GM23338 (cell line): Measurements from ENCODE around the gene STX8. TPM values are rescaled to one million over a fixed set of nuclear protein-coding genes. Genes with fewer than 3 reads are reported as not detected.

Experiments
- ATAC-seq: fragments of 200-7000 bp; cut with Tn5 transposase; 3 replicates; pipeline ENCODE4 v1.9.1; 2020
- DNase-seq: peaks from one replicate; pipeline ENCODE4 v3.0.0-alpha.2; 2015; ENCODE audit warnings: low spot score
- H2AFZ ChIP-seq: fragments of 200-600 bp; sonication (generic); 2 replicates; pipeline ENCODE4 v1.8.0; 2016; ENCODE audit warnings: antibody characterized with exemption, mild to moderate bottlenecking, moderate library complexity
- H3F3A ChIP-seq: fragments of 200-600 bp; sonication (generic); replicated peaks from 2 replicates; pipeline ENCODE4 v1.8.0; 2017; ENCODE audit warnings: antibody characterized with exemption, mixed run types, low read depth
- H3K27ac ChIP-seq: fragments of 200-600 bp; sonication (generic); 2 replicates; pipeline ENCODE4 v1.6.1; 2016; ENCODE audit warnings: low read depth
- H3K27me3 ChIP-seq: fragments of 200-600 bp; sonication (generic); 2 replicates; pipeline ENCODE4 v1.8.0; 2016; ENCODE audit warnings: mild to moderate bottlenecking, mixed run types, moderate library complexity; ENCODE audit not compliant: insufficient read depth
- H3K36me3 ChIP-seq: fragments of 200-600 bp; sonication (generic); 2 replicates; pipeline ENCODE4 v1.8.0; 2016; ENCODE audit warnings: mild to moderate bottlenecking; ENCODE audit not compliant: insufficient read depth
- H3K4me1 ChIP-seq: fragments of 200-600 bp; sonication (generic); 2 replicates; pipeline ENCODE4 v1.8.0; 2016; ENCODE audit warnings: mild to moderate bottlenecking, moderate library complexity; ENCODE audit not compliant: insufficient read depth
- H3K4me2 ChIP-seq: fragments of 200-600 bp; sonication (generic); 2 replicates; pipeline ENCODE4 v1.7.1; 2017; ENCODE audit warnings: mixed run types
- H3K4me3 ChIP-seq: fragments of 200-600 bp; sonication (generic); 2 replicates; pipeline ENCODE4 v1.6.1; 2016; ENCODE audit warnings: mixed run types
- H3K79me2 ChIP-seq: fragments of 200-600 bp; sonication (generic); replicated peaks from 2 replicates; pipeline ENCODE4 v1.8.0; 2017; ENCODE audit warnings: mild to moderate bottlenecking; ENCODE audit not compliant: insufficient read depth
- H3K9me2 ChIP-seq: fragments of 200-600 bp; sonication (generic); 2 replicates; pipeline ENCODE4 v1.8.0; 2017; ENCODE audit not compliant: insufficient read depth
- H4K20me1 ChIP-seq: fragments of 200-600 bp; sonication (generic); replicated peaks from 2 replicates; pipeline ENCODE4 v1.8.0; 2017; ENCODE audit warnings: mild to moderate bottlenecking; ENCODE audit not compliant: insufficient read depth
- H3K27ac Mint-ChIP-seq: 2 replicates; pipeline ENCODE4 v1.8.0; 2020; ENCODE audit warnings: inconsistent platforms, mild to moderate bottlenecking, moderate library complexity, mixed read lengths
- H3K27me3 Mint-ChIP-seq: 3 replicates; pipeline ENCODE4 v1.8.0; 2022; ENCODE audit warnings: low read depth, mild to moderate bottlenecking, moderate library complexity, mixed read lengths, inconsistent platforms; ENCODE audit not compliant: insufficient read depth, poor library complexity
- H3K36me3 Mint-ChIP-seq: 3 replicates; pipeline ENCODE4 v1.8.0; 2021; ENCODE audit warnings: low read depth, mild to moderate bottlenecking, inconsistent platforms, moderate library complexity, mixed read lengths
- H3K4me1 Mint-ChIP-seq: 3 replicates; pipeline ENCODE4 v1.8.0; 2020; ENCODE audit warnings: mild to moderate bottlenecking, inconsistent platforms, mixed read lengths
- H3K4me3 Mint-ChIP-seq: 3 replicates; pipeline ENCODE4 v1.8.0; 2021; ENCODE audit warnings: moderate library complexity, mild to moderate bottlenecking, inconsistent platforms, mixed read lengths
- H3K9me3 Mint-ChIP-seq: 3 replicates; pipeline ENCODE4 v1.8.0; 2020; ENCODE audit warnings: moderate library complexity, mild to moderate bottlenecking, inconsistent platforms, mixed read lengths
- CREB1 ChIP-seq: fragments of 250-450 bp; sonication (Bioruptor Pico); IDR thresholded peaks from 2 replicates; pipeline ENCODE4 v1.5.0; 2020; ENCODE audit warnings: low read depth, mild to moderate bottlenecking, moderate library complexity
- CTCF ChIP-seq, 2 experiments: fragments of 200-600 bp in 1 of 2; sonication (generic) in 1 of 2; conservative IDR thresholded peaks; 2 replicates each; pipeline versions ENCODE4 v1.5.1 to v1.6.1; 2016 to 2017; ENCODE audit warnings: antibody characterized with exemption in 2 of 2, low read depth in 2 of 2, mild to moderate bottlenecking in 2 of 2, moderate library complexity in 1 of 2
- NANOG ChIP-seq: IDR thresholded peaks from 2 replicates; pipeline ENCODE4 v1.6.1; 2016; ENCODE audit warnings: antibody characterized with exemption, borderline replicate concordance
- REST ChIP-seq: IDR thresholded peaks from one replicate; pipeline ENCODE4 v1.6.1; 2018; ENCODE audit warnings: antibody characterized with exemption; ENCODE audit not compliant: unreplicated experiment
- ZNF331 ChIP-seq: fragments of 250-450 bp; sonication (Bioruptor Pico); IDR thresholded peaks from 2 replicates; pipeline ENCODE4 v1.5.0; 2020; ENCODE audit warnings: low read depth, mild to moderate bottlenecking, moderate library complexity
- polyA plus RNA-seq: library from polyadenylated mRNA; unstranded; fragments of >200 nt; fragmentation: Nextera tagmentation; extraction: Ambion mirVana; gene quantifications from 2 replicates; pipeline ENCODE4 v1.2.1, GENCODE V29; 2016
- total RNA-seq: library from RNA; depleted of rRNA; stranded (reverse); fragments of >200 nt; shearing (Covaris generic); gene quantifications from 2 replicates; pipeline ENCODE4 v1.2.3, GENCODE V29; 2014

The STX8 gene
- total and polyA plus RNA-seq, 2 experiments from 2014 or later: 59.4 to 82.3 TPM

GRCh38 chr17:9424071-9424640 lies 151.5 kb downstream of the STX8 start (continued):
- no peak for TF ChIP-seq NANOG

- peaks cover 17% of the 10 kb centered on the region for H3K9me3 Mint-ChIP-seq
- H3K36me3 Mint-ChIP-seq: peaks cover 14% of the 10 kb centered on the region; the same call in 2 of the 3 replicates
- Histone ChIP-seq H4K20me1 (no peaks in the 10 kb centered on the region), H3K4me2 (no peak overlapping the region), H3K9me2 (no peaks in the 10 kb centered on the region), H2AFZ (no peak overlapping the region), H3F3A (no peaks in the 10 kb centered on the region), H3K4me1 (peaks cover 8% of the 10 kb centered on the region; the same call in 1 of the 2 replicates), H3K27ac (no peak overlapping the region), H3K36me3 (no peaks in the 10 kb centered on the region; the same call in 1 of the 2 replicates), H3K4me3 (no peak overlapping the region), H3K27me3 (no peaks in the 10 kb centered on the region), H3K79me2 (no peaks in the 10 kb centered on the region)
- peaks cover 17% of the 10 kb centered on the region for H3K4me1 Mint-ChIP-seq
- H3K27ac Mint-ChIP-seq: no peak overlapping the region
- TF ChIP-seq CTCF (conservative IDR thresholded peaks at IDR 0.05; ENCODE audit: low read depth in 2 of 2) (no peak), CREB1 (CRISPR knock-in tag) (no peak), ZNF331 (CRISPR knock-in tag) (no peak)
- no peak overlapping the region for H3K4me3 Mint-ChIP-seq
- H3K27me3 Mint-ChIP-seq: peaks cover 3% of the 10 kb centered on the region
- DNase-seq: no peak
- no peak for ATAC-seq
Observed at GRCh38 chr17:9421525-9421924, 154.1 kb downstream of the STX8 start.

GRCh38 chr17:9419932-9420453 lies 155.6 kb downstream of the STX8 start:
- H4K20me1 ChIP-seq: no peaks in the 10 kb centered on the region
- no peaks in the 10 kb centered on the region for H3F3A ChIP-seq
- no peak overlapping the region for H3K27ac ChIP-seq
- H3K4me1 Mint-ChIP-seq: peaks cover 16% of the 10 kb centered on the region
- H3K4me1 ChIP-seq: peaks cover 8% of the 10 kb centered on the region; the same call in 1 of the 2 replicates
- no peak overlapping the region for H3K4me2 ChIP-seq
- H3K9me3 Mint-ChIP-seq: peaks cover 20% of the 10 kb centered on the region
- no peak overlapping the region for H2AFZ ChIP-seq
- H3K36me3 ChIP-seq: no peaks in the 10 kb centered on the region; the same call in 1 of the 2 replicates
- H3K4me3 ChIP-seq: no peak overlapping the region
- H3K4me3 Mint-ChIP-seq: no peak overlapping the region
- no peak overlapping the region for H3K27ac Mint-ChIP-seq
- peaks cover 14% of the 10 kb centered on the region; the same call in 2 of the 3 replicates for H3K36me3 Mint-ChIP-seq
- H3K9me2 ChIP-seq: no peaks in the 10 kb centered on the region
- peaks cover 2% of the 10 kb centered on the region for H3K27me3 Mint-ChIP-seq
- ATAC-seq (no peak), DNase-seq (no peak)
- no peak for TF ChIP-seq ZNF331 (CRISPR knock-in tag)
- TF ChIP-seq CREB1 (CRISPR knock-in tag): no peak
- no peak for TF ChIP-seq REST
- no peaks in the 10 kb centered on the region for H3K27me3 ChIP-seq
- H3K79me2 ChIP-seq: no peaks in the 10 kb centered on the region
